WTC11 (cell line): ENCODE data around the gene AOAH. TPM values are rescaled to one million over a fixed set of nuclear protein-coding genes. Genes with fewer than 3 reads are reported as not detected.

Source experiments
- ATAC-seq: fragments of 200-7000 bp; cut with Tn5 transposase; 2 replicates; pipeline ENCODE4 v1.10.0; 2021; ENCODE audit warnings: mild to moderate bottlenecking, moderate library complexity
- CTCF ChIA-PET: fragments of 300-600 bp; sonication (Branson Sonifier 250); formaldehyde crosslinking; loops from one replicate; lab custom pipeline; 2021; ENCODE audit warnings: antibody characterized with exemption; lab: Charles Lee
- POLR2A ChIA-PET: fragments of 350-600 bp; sonication (Branson Sonifier 250); formaldehyde crosslinking; loops from one replicate; lab custom pipeline; 2021; ENCODE audit warnings: antibody characterized with exemption; lab: Charles Lee
- DNase-seq: peaks from one replicate; pipeline ENCODE4 v3.0.0; 2021; ENCODE audit warnings: low spot score
- H3K27ac Mint-ChIP-seq: 2 replicates; pipeline ENCODE4 v1.8.0; 2021; ENCODE audit warnings: mixed read lengths
- H3K27me3 Mint-ChIP-seq: 2 replicates; pipeline ENCODE4 v1.8.0; 2021; ENCODE audit warnings: low read depth, mild to moderate bottlenecking, moderate library complexity, mixed read lengths
- H3K36me3 Mint-ChIP-seq: 2 replicates; pipeline ENCODE4 v1.8.0; 2021; ENCODE audit warnings: mixed read lengths
- H3K4me1 Mint-ChIP-seq: 2 replicates; pipeline ENCODE4 v1.8.0; 2022; ENCODE audit warnings: mixed read lengths
- H3K4me3 Mint-ChIP-seq: 2 replicates; pipeline ENCODE4 v1.8.0; 2021; ENCODE audit warnings: mild to moderate bottlenecking, moderate library complexity, mixed read lengths
- H3K9me3 Mint-ChIP-seq: 2 replicates; pipeline ENCODE4 v1.8.0; 2021; ENCODE audit warnings: mixed read lengths
- GABPB1 ChIP-seq: sonication (generic); formaldehyde crosslinking; IDR thresholded peaks from 2 replicates; pipeline ENCODE4 v1.8.1; 2023; ENCODE audit warnings: mild to moderate bottlenecking, missing genetic modification reagents
- HMGA2 ChIP-seq: fragments of 250-450 bp; sonication (Bioruptor Pico); IDR thresholded peaks from 2 replicates; pipeline ENCODE4 v1.4.0; 2021; ENCODE audit warnings: mild to moderate bottlenecking, moderate library complexity
- NFYB ChIP-seq: sonication (generic); formaldehyde crosslinking; conservative IDR thresholded peaks from 2 replicates; pipeline ENCODE4 v1.8.0; 2022; ENCODE audit warnings: low read depth, missing genetic modification reagents
- NR3C1 ChIP-seq: sonication (generic); formaldehyde crosslinking; conservative IDR thresholded peaks from 2 replicates; pipeline ENCODE4 v1.8.1; 2023; ENCODE audit warnings: low read depth, mild to moderate bottlenecking, missing genetic modification reagents
- OVOL2 ChIP-seq: fragments of 250-450 bp; sonication (Bioruptor Pico); IDR thresholded peaks from 2 replicates; pipeline ENCODE4 v1.9.0; 2021; ENCODE audit warnings: mild to moderate bottlenecking, borderline replicate concordance
- SOX15 ChIP-seq: fragments of 250-450 bp; sonication (Bioruptor Pico); IDR thresholded peaks from 2 replicates; pipeline ENCODE4 v1.9.0; 2021; ENCODE audit warnings: mild to moderate bottlenecking
- total RNA-seq: library from RNA; stranded (reverse); gene quantifications from 3 replicates; pipeline ENCODE4 v1.2.3, GENCODE V29; 2021
- TF ChIP-seq, protein P1 (sequence below): fragments of 250-450 bp; sonication (Bioruptor Pico); IDR thresholded peaks from 2 replicates; pipeline ENCODE4 v1.9.0; 2021; ENCODE audit warnings: mild to moderate bottlenecking
- TF ChIP-seq, protein P2 (sequence below): sonication (generic); formaldehyde crosslinking; IDR thresholded peaks from 2 replicates; pipeline ENCODE4 v1.8.1; 2023; ENCODE audit warnings: mild to moderate bottlenecking, missing genetic modification reagents, moderate library complexity
- TF ChIP-seq, protein P3 (sequence below): fragments of 250-450 bp; sonication (Bioruptor Pico); IDR thresholded peaks from 2 replicates; pipeline ENCODE4 v1.9.0; 2021; ENCODE audit warnings: moderate library complexity, mild to moderate bottlenecking, inconsistent platforms, borderline replicate concordance
- TF ChIP-seq, protein P4 (sequence below): sonication (generic); formaldehyde crosslinking; conservative IDR thresholded peaks from 2 replicates; pipeline ENCODE4 v1.8.1; 2023; ENCODE audit warnings: mild to moderate bottlenecking, low read depth, missing genetic modification reagents, moderate library complexity
- TF ChIP-seq, protein P5 (sequence below): sonication (generic); formaldehyde crosslinking; IDR thresholded peaks from 2 replicates; pipeline ENCODE4 v1.8.0; 2023; ENCODE audit warnings: missing genetic modification reagents, mild to moderate bottlenecking, borderline replicate concordance
- TF ChIP-seq, protein P6 (sequence below): sonication (generic); formaldehyde crosslinking; IDR thresholded peaks from 2 replicates; pipeline ENCODE4 v1.8.0; 2022; ENCODE audit warnings: mild to moderate bottlenecking, missing genetic modification reagents
- TF ChIP-seq, protein P7 (sequence below): sonication (generic); formaldehyde crosslinking; IDR thresholded peaks from 2 replicates; pipeline ENCODE4 v1.8.1; 2023; ENCODE audit warnings: mild to moderate bottlenecking, moderate library complexity, missing genetic modification reagents
- TF ChIP-seq, protein P8 (sequence below): fragments of 200-600 bp; IDR thresholded peaks from 2 replicates; pipeline ENCODE4 v1.8.0; 2022; ENCODE audit warnings: antibody characterized with exemption

AOAH gene
- total RNA-seq, 1 experiment from 2014 or later, result 0.31 TPM

DNA sequence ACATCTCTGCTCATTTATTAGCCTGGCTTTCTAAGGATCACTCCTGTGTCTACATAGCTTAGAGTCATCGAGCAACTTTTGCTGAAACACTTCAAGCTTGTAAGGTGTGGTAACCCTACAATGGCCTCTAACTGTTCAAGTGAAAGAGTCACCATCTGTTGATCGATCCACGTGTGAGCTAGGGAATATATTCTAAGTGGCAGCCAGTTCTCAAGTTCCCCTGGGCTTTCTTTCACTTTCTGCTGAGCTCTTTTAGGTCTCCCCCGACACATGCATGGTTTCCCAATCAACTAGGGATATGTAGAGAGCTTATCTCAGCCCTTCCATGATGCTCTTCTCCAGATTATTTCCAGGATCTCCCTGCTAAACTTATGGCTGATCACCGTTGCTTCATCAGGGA, 15.5 kb downstream of the AOAH start (continued):
- TF ChIP-seq NFYB, result no peak
- TF ChIP-seq, protein P1, sequence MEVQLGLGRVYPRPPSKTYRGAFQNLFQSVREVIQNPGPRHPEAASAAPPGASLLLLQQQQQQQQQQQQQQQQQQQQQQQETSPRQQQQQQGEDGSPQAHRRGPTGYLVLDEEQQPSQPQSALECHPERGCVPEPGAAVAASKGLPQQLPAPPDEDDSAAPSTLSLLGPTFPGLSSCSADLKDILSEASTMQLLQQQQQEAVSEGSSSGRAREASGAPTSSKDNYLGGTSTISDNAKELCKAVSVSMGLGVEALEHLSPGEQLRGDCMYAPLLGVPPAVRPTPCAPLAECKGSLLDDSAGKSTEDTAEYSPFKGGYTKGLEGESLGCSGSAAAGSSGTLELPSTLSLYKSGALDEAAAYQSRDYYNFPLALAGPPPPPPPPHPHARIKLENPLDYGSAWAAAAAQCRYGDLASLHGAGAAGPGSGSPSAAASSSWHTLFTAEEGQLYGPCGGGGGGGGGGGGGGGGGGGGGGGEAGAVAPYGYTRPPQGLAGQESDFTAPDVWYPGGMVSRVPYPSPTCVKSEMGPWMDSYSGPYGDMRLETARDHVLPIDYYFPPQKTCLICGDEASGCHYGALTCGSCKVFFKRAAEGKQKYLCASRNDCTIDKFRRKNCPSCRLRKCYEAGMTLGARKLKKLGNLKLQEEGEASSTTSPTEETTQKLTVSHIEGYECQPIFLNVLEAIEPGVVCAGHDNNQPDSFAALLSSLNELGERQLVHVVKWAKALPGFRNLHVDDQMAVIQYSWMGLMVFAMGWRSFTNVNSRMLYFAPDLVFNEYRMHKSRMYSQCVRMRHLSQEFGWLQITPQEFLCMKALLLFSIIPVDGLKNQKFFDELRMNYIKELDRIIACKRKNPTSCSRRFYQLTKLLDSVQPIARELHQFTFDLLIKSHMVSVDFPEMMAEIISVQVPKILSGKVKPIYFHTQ, result no peak
- no peak for TF ChIP-seq OVOL2 (CRISPR knock-in tag)

DNA sequence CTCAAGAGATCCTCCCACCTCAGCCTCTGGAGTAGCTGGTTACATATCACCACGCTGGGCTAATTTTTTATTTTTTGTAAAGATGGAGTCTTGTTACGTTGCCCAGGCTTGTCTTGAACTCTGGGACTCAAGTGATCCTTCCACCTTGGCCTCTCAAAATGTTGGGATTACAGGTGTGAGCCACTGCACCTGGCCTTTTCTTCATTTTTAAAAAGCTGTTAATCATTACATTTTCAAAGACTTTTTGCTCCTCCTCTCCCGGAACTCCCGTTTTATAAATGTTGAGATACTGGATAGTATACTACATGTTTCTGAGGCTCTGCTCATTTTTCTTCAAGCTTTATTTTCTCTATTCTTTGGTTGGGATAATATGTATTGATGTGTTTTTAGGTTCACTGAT, 16.4 kb downstream of the AOAH start:
- ATAC-seq (no peak), DNase-seq (no peak)
- Mint-ChIP-seq H3K4me1 (peaks cover 18% of the 10 kb centered on the region), H3K36me3 (no peaks in the 10 kb centered on the region), H3K27me3 (no peaks in the 10 kb centered on the region), H3K9me3 (peaks cover 20% of the 10 kb centered on the region), H3K27ac (no peak overlapping the region), H3K4me3 (no peak overlapping the region)
- CTCF ChIA-PET, result no interaction called here
- POLR2A ChIA-PET, result no interaction called here
- TF ChIP-seq HMGA2 (CRISPR knock-in tag), result no peak
- no peak for TF ChIP-seq NFYB
- no peak for TF ChIP-seq SOX15 (CRISPR knock-in tag)

DNA sequence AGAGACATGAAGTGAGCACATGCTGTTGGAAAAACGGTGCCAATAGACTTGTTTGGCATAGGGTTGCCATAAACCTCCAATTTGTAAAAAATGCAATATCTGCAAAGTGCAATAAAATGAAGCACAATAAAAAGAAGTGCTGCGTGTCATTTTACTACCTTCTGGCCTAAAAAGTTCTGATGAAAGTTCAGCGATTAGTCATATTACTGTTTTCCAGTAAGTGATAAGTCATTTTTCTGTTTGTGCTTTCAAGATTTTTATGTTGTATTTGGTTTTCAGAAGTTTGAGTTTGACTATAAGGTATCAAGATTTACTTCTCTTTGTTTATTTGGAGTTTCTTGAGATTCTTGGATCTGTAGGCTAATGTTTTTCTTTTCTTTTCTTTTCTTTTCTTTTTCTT, 16.8 kb downstream of the AOAH start:
- CTCF ChIA-PET, result no interaction called here
- Mint-ChIP-seq H3K27ac (no peak overlapping the region), H3K4me1 (peaks cover 18% of the 10 kb centered on the region), H3K9me3 (peaks cover 20% of the 10 kb centered on the region), H3K36me3 (no peaks in the 10 kb centered on the region), H3K27me3 (no peaks in the 10 kb centered on the region), H3K4me3 (no peak overlapping the region)
- DNase-seq (no peak), ATAC-seq (no peak)
- POLR2A ChIA-PET, result no interaction called here
- no peak for TF ChIP-seq NR3C1 (CRISPR knock-in tag)
- TF ChIP-seq GABPB1 (CRISPR knock-in tag), result no peak
- TF ChIP-seq, protein P2, sequence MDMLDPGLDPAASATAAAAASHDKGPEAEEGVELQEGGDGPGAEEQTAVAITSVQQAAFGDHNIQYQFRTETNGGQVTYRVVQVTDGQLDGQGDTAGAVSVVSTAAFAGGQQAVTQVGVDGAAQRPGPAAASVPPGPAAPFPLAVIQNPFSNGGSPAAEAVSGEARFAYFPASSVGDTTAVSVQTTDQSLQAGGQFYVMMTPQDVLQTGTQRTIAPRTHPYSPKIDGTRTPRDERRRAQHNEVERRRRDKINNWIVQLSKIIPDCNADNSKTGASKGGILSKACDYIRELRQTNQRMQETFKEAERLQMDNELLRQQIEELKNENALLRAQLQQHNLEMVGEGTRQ, result no peak
- TF ChIP-seq, protein P3, sequence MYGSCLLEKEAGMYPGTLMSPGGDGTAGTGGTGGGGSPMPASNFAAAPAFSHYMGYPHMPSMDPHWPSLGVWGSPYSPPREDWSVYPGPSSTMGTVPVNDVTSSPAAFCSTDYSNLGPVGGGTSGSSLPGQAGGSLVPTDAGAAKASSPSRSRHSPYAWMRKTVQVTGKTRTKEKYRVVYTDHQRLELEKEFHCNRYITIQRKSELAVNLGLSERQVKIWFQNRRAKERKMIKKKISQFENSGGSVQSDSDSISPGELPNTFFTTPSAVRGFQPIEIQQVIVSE (CRISPR knock-in tag), result no peak
- TF ChIP-seq, protein P4, sequence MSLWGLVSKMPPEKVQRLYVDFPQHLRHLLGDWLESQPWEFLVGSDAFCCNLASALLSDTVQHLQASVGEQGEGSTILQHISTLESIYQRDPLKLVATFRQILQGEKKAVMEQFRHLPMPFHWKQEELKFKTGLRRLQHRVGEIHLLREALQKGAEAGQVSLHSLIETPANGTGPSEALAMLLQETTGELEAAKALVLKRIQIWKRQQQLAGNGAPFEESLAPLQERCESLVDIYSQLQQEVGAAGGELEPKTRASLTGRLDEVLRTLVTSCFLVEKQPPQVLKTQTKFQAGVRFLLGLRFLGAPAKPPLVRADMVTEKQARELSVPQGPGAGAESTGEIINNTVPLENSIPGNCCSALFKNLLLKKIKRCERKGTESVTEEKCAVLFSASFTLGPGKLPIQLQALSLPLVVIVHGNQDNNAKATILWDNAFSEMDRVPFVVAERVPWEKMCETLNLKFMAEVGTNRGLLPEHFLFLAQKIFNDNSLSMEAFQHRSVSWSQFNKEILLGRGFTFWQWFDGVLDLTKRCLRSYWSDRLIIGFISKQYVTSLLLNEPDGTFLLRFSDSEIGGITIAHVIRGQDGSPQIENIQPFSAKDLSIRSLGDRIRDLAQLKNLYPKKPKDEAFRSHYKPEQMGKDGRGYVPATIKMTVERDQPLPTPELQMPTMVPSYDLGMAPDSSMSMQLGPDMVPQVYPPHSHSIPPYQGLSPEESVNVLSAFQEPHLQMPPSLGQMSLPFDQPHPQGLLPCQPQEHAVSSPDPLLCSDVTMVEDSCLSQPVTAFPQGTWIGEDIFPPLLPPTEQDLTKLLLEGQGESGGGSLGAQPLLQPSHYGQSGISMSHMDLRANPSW (CRISPR knock-in tag), result no peak
- TF ChIP-seq, protein P5, sequence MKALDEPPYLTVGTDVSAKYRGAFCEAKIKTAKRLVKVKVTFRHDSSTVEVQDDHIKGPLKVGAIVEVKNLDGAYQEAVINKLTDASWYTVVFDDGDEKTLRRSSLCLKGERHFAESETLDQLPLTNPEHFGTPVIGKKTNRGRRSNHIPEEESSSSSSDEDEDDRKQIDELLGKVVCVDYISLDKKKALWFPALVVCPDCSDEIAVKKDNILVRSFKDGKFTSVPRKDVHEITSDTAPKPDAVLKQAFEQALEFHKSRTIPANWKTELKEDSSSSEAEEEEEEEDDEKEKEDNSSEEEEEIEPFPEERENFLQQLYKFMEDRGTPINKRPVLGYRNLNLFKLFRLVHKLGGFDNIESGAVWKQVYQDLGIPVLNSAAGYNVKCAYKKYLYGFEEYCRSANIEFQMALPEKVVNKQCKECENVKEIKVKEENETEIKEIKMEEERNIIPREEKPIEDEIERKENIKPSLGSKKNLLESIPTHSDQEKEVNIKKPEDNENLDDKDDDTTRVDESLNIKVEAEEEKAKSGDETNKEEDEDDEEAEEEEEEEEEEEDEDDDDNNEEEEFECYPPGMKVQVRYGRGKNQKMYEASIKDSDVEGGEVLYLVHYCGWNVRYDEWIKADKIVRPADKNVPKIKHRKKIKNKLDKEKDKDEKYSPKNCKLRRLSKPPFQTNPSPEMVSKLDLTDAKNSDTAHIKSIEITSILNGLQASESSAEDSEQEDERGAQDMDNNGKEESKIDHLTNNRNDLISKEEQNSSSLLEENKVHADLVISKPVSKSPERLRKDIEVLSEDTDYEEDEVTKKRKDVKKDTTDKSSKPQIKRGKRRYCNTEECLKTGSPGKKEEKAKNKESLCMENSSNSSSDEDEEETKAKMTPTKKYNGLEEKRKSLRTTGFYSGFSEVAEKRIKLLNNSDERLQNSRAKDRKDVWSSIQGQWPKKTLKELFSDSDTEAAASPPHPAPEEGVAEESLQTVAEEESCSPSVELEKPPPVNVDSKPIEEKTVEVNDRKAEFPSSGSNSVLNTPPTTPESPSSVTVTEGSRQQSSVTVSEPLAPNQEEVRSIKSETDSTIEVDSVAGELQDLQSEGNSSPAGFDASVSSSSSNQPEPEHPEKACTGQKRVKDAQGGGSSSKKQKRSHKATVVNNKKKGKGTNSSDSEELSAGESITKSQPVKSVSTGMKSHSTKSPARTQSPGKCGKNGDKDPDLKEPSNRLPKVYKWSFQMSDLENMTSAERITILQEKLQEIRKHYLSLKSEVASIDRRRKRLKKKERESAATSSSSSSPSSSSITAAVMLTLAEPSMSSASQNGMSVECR, result no peak
- TF ChIP-seq, protein P6, sequence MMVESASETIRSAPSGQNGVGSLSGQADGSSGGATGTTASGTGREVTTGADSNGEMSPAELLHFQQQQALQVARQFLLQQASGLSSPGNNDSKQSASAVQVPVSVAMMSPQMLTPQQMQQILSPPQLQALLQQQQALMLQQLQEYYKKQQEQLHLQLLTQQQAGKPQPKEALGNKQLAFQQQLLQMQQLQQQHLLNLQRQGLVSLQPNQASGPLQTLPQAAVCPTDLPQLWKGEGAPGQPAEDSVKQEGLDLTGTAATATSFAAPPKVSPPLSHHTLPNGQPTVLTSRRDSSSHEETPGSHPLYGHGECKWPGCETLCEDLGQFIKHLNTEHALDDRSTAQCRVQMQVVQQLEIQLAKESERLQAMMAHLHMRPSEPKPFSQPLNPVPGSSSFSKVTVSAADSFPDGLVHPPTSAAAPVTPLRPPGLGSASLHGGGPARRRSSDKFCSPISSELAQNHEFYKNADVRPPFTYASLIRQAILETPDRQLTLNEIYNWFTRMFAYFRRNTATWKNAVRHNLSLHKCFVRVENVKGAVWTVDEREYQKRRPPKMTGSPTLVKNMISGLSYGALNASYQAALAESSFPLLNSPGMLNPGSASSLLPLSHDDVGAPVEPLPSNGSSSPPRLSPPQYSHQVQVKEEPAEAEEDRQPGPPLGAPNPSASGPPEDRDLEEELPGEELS, result no peak
- TF ChIP-seq, protein P7, sequence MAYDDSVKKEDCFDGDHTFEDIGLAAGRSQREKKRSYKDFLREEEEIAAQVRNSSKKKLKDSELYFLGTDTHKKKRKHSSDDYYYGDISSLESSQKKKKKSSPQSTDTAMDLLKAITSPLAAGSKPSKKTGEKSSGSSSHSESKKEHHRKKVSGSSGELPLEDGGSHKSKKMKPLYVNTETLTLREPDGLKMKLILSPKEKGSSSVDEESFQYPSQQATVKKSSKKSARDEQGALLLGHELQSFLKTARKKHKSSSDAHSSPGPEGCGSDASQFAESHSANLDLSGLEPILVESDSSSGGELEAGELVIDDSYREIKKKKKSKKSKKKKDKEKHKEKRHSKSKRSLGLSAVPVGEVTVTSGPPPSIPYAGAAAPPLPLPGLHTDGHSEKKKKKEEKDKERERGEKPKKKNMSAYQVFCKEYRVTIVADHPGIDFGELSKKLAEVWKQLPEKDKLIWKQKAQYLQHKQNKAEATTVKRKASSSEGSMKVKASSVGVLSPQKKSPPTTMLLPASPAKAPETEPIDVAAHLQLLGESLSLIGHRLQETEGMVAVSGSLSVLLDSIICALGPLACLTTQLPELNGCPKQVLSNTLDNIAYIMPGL, result no peak
- TF ChIP-seq, protein P8, sequence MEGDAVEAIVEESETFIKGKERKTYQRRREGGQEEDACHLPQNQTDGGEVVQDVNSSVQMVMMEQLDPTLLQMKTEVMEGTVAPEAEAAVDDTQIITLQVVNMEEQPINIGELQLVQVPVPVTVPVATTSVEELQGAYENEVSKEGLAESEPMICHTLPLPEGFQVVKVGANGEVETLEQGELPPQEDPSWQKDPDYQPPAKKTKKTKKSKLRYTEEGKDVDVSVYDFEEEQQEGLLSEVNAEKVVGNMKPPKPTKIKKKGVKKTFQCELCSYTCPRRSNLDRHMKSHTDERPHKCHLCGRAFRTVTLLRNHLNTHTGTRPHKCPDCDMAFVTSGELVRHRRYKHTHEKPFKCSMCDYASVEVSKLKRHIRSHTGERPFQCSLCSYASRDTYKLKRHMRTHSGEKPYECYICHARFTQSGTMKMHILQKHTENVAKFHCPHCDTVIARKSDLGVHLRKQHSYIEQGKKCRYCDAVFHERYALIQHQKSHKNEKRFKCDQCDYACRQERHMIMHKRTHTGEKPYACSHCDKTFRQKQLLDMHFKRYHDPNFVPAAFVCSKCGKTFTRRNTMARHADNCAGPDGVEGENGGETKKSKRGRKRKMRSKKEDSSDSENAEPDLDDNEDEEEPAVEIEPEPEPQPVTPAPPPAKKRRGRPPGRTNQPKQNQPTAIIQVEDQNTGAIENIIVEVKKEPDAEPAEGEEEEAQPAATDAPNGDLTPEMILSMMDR, result no peak
